T-helper 2 cell treated with Interferon-gamma antibody and Interleukin-4, amounts not matched to agents 5 μg/mL and 100 μg/mL, for 36 hours (primary cell): Measurements from ENCODE around the gene URAD.

Experiments used
- DNase-seq: peaks from one replicate; pipeline ENCODE4 v3.0.0; 2021; ENCODE audit warnings: low spot score
- H3K27ac Mint-ChIP-seq: one replicate; pipeline ENCODE4 v1.8.0; 2021; ENCODE audit warnings: mild to moderate bottlenecking, mixed read lengths
- H3K27me3 Mint-ChIP-seq: one replicate; pipeline ENCODE4 v1.8.0; 2021; ENCODE audit warnings: low read depth, mixed read lengths
- H3K36me3 Mint-ChIP-seq: one replicate; pipeline ENCODE4 v1.8.0; 2021; ENCODE audit warnings: low read depth, mixed read lengths
- H3K4me1 Mint-ChIP-seq: one replicate; pipeline ENCODE4 v1.8.0; 2021; ENCODE audit warnings: low read depth, mixed read lengths
- H3K4me3 Mint-ChIP-seq: one replicate; pipeline ENCODE4 v1.8.0; 2022; ENCODE audit warnings: mild to moderate bottlenecking, moderate library complexity, mixed read lengths
- H3K9me3 Mint-ChIP-seq: one replicate; pipeline ENCODE4 v1.8.0; 2021; ENCODE audit warnings: mixed read lengths

Gene URAD

DNA sequence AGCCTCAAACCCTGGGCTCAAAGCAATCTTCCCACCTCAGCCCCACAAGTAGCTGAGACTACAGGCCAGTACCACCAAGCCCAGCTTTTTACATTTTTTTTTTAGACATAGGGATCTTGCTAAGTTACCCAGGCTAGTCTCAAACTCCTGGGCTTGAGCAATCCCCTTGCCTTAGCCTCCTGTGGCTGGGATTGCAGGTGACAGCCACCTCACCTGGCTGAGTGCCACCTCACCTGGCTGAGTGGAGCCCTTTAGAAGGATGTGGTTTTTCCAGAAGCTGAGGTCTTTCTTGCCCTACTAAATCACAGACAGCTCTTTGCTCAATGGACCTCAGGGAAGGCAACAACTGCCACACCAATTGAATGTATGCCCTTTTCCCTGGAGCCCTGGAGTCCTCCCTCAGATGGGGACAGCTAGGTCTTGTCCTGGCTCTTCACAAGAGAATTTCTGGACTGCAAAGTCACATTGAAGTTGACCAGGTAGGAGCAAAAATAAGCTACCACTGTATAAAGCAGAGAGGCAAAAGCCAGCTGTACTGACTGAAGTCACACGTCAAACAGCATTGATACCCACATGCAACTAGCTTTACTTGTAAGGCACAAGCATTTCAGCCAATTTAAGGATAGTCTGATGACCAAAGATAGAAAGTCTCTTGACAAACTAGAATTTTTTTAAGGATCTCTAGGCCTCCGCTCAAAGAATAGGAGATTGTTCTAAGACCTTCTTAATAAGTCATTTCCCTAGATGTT, 54.7 kb downstream of the URAD start:
- no peak overlapping the region for H3K4me3 Mint-ChIP-seq
- H3K9me3 Mint-ChIP-seq: no peaks in the 10 kb centered on the region
- peaks cover 36% of the 10 kb centered on the region for H3K27me3 Mint-ChIP-seq
- H3K27ac Mint-ChIP-seq: no peak overlapping the region
- DNase-seq: no peak
- H3K36me3 Mint-ChIP-seq: peaks cover 1% of the 10 kb centered on the region
- H3K4me1 Mint-ChIP-seq: no peaks in the 10 kb centered on the region

GRCh38 chr13:27933118-27933517, 55.4 kb downstream of the URAD start:
- no peaks in the 10 kb centered on the region for H3K4me1 Mint-ChIP-seq
- H3K9me3 Mint-ChIP-seq: no peaks in the 10 kb centered on the region
- H3K36me3 Mint-ChIP-seq: peaks cover 1% of the 10 kb centered on the region
- H3K27me3 Mint-ChIP-seq: peaks cover 42% of the 10 kb centered on the region
- H3K27ac Mint-ChIP-seq: no peak overlapping the region
- no peak overlapping the region for H3K4me3 Mint-ChIP-seq
- no peak for DNase-seq

- Mint-ChIP-seq H3K4me1 (no peaks in the 10 kb centered on the region), H3K9me3 (no peaks in the 10 kb centered on the region), H3K36me3 (peaks cover 1% of the 10 kb centered on the region), H3K27me3 (peaks cover 74% of the 10 kb centered on the region), H3K27ac (peak overlapping the region; percentile 16), H3K4me3 (no peak overlapping the region)
- DNase-seq: no peak
These were observed 58.6 kb downstream of the URAD start for GRCh38 chr13:27929868-27930267.

GRCh38 chr13:27928805-27929753, 59.4 kb downstream of the URAD start:
- DNase-seq: no peak
- Mint-ChIP-seq H3K36me3 (peaks cover 1% of the 10 kb centered on the region), H3K4me3 (no peak overlapping the region), H3K27ac (no peak overlapping the region), H3K9me3 (no peaks in the 10 kb centered on the region), H3K4me1 (no peaks in the 10 kb centered on the region), H3K27me3 (peaks cover 79% of the 10 kb centered on the region)

DNA sequence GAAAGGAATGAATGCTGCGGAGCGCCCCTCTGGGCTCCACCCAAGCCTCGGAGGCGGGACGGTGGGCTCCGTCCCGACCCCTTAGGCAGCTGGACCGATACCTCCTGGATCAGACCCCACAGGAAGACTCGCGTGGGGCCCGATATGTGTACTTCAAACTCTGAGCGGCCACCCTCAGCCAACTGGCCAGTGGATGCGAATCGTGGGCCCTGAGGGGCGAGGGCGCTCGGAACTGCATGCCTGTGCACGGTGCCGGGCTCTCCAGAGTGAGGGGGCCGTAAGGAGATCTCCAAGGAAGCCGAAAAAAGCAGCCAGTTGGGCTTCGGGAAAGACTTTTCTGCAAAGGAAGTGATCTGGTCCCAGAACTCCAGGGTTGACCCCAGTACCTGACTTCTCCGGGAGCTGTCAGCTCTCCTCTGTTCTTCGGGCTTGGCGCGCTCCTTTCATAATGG, 60.1 kb downstream of the URAD start:
- Mint-ChIP-seq H3K4me1 (no peaks in the 10 kb centered on the region), H3K27ac (no peak overlapping the region), H3K27me3 (peaks cover 85% of the 10 kb centered on the region), H3K36me3 (peaks cover 1% of the 10 kb centered on the region), H3K9me3 (no peaks in the 10 kb centered on the region), H3K4me3 (no peak overlapping the region)
- DNase-seq: no peak
